Fibroblast of pulmonary artery (primary cell): ENCODE results near the gene ACBD6.
"Not testable (repeated sequence)": the region's sequence is repeated elsewhere in the genome, so short reads cannot be mapped to it uniquely, and the experiment has no call there.

Source experiments
- DNase-seq: peaks from one replicate; pipeline ENCODE4 v3.0.0-alpha.2; 2010; ENCODE audit warnings: low read depth
- H3K4me3 ChIP-seq: replicated peaks from 2 replicates; pipeline ENCODE4 v1.5.1; 2011; ENCODE audit warnings: low read depth, mild to moderate bottlenecking, control low read depth, low read length, moderate library complexity
- TF ChIP-seq, protein P1 (sequence below): IDR thresholded peaks from 2 replicates; pipeline ENCODE4 v1.5.1; 2011; ENCODE audit warnings: mild to moderate bottlenecking, control low read depth, low read length, inconsistent platforms; ENCODE audit errors: missing control alignments

ACBD6 gene

GRCh38 chr1:180424848-180425457 lies 77.4 kb downstream of the ACBD6 start:
- DNase-seq: no peak
- TF ChIP-seq, protein P1, sequence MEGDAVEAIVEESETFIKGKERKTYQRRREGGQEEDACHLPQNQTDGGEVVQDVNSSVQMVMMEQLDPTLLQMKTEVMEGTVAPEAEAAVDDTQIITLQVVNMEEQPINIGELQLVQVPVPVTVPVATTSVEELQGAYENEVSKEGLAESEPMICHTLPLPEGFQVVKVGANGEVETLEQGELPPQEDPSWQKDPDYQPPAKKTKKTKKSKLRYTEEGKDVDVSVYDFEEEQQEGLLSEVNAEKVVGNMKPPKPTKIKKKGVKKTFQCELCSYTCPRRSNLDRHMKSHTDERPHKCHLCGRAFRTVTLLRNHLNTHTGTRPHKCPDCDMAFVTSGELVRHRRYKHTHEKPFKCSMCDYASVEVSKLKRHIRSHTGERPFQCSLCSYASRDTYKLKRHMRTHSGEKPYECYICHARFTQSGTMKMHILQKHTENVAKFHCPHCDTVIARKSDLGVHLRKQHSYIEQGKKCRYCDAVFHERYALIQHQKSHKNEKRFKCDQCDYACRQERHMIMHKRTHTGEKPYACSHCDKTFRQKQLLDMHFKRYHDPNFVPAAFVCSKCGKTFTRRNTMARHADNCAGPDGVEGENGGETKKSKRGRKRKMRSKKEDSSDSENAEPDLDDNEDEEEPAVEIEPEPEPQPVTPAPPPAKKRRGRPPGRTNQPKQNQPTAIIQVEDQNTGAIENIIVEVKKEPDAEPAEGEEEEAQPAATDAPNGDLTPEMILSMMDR: no peak
- no peak overlapping the region for H3K4me3 ChIP-seq

- TF ChIP-seq, protein P1: no peak
- H3K4me3 ChIP-seq: no peak overlapping the region
- no peak for DNase-seq
Observed at GRCh38 chr1:180421614-180422013, 80.8 kb downstream of the ACBD6 start.

DNA sequence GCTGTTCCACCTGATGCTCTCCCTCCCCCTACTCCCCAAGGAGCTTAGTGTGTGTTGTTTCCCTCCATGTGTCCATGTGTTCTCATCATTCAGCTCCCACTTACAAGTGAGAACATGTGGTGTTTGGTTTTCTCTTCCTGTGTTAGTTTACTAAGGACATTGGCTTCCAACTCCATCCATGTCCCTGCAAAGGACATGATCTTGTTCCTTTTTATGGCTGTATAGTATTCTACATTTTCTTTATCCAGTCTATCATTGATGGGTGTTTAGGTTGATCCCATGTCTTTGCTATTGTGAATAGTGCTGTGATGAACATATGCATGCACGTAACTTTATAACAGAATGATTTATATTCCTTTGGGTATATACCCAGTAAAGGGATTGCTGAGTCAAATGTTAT lies 81.2 kb downstream of the ACBD6 start:
- H3K4me3 ChIP-seq, DNase-seq: not testable (repeated sequence)

GRCh38 chr1:180415985-180416633 lies 86.3 kb downstream of the ACBD6 start:
- TF ChIP-seq, protein P1: peak; percentile 69
- DNase-seq: peak; percentile 75
- no peak overlapping the region for H3K4me3 ChIP-seq

DNA sequence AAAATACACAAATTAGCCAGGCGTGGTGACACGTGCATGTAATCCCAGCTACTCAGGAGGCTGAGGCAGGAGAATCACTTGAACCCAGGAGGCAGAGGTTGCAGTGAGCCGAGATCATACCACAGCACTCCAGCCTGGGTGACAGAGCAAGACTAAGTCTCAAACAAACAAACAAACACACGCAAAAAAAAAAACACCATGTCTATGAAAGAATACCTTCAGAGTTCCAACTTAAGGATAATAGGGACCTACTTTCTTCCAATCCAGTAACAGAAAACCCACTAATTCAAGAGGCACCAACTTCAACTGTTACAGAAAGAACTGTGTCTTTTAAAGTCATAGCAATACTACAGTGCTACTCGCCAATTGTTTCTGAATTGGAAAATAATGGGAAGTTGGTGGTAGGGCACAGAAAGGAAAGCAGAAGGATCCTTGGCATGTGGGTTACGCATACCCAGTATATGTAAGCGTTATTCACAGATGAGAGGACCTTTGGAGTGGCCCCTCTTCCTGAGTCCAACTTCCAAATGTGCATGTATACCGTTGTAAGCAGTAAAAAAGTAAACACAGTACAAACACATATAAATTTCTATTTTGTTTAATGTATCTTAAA lies 87.0 kb downstream of the ACBD6 start:
- no peak for DNase-seq
- TF ChIP-seq, protein P1: no peak
- no peak overlapping the region for H3K4me3 ChIP-seq

GRCh38 chr1:180412583-180412982 lies 89.8 kb downstream of the ACBD6 start:
- TF ChIP-seq, protein P1: no peak
- DNase-seq: no peak
- H3K4me3 ChIP-seq: no peak overlapping the region

DNA sequence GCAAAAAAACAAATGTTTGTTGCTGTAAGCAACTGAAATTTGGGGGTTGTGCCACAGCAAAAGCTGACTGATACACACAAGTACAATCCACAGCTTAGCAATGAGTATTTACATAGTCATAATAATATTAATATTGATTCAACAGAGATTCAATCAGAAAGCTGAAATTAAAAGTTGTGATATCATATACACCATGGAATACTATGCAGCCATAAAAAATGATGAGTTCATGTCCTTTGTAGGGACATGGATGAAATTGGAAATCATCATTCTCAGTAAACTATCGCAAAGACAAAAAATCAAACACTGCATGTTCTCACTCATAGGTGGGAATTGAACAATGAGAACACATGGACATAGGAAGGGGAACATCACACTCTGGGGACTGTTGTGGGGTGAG lies 94.2 kb downstream of the ACBD6 start:
- not testable (repeated sequence) for DNase-seq, H3K4me3 ChIP-seq

DNA sequence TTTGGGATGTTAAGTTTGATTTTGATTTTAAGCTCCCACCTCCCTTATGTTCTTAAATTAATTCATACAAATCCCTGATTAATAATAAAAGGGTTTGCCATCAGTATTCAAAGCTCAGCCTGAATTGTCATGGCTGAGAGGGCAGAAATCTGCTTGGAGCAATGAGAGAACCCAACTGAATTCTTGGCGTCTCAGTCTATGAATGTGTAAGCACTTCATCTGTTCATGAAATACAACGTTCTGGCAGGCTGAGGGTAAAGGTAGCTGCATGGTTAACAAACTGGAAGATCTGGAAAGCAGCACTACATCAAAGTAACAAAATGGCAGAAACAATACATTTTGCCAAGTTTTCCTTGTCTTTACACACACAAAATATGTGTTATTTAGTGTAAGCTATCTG lies 95.3 kb downstream of the ACBD6 start:
- DNase-seq: no peak
- no peak overlapping the region for H3K4me3 ChIP-seq
- TF ChIP-seq, protein P1: no peak
